OCI-M2 (cell line): ENCODE measurements around the gene DOK4.
"Not testable (repeated sequence)": the region's sequence is repeated elsewhere in the genome, so short reads cannot be mapped to it uniquely, and the experiment has no call there.

Experiments used
- DNase-seq: peaks from one replicate; lab custom pipeline; 2025; ENCODE audit not compliant: unreplicated experiment; lab: John Stamatoyannopoulos, UW

DOK4 gene

DNA sequence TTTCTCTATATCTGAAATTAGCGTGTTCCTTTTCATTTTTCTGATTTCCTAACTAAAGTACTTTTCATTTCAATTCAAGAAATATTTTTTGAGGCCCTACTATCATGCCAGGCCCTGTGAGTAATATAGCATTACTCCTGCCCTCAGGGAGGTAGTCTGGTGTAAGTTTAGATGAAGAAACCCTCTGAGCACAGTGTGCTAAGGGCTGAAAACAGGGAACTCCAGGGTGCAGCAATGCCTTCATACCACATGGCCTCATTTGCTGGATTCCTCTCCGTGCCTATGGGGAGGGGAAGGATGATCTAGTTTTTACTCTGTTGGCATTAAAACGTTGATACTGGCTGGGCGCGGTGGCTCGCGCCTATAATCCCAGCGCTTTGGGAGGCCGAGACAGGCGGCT is 34.3 kb downstream of the DOK4 start:
- DNase-seq = no peak

DNA sequence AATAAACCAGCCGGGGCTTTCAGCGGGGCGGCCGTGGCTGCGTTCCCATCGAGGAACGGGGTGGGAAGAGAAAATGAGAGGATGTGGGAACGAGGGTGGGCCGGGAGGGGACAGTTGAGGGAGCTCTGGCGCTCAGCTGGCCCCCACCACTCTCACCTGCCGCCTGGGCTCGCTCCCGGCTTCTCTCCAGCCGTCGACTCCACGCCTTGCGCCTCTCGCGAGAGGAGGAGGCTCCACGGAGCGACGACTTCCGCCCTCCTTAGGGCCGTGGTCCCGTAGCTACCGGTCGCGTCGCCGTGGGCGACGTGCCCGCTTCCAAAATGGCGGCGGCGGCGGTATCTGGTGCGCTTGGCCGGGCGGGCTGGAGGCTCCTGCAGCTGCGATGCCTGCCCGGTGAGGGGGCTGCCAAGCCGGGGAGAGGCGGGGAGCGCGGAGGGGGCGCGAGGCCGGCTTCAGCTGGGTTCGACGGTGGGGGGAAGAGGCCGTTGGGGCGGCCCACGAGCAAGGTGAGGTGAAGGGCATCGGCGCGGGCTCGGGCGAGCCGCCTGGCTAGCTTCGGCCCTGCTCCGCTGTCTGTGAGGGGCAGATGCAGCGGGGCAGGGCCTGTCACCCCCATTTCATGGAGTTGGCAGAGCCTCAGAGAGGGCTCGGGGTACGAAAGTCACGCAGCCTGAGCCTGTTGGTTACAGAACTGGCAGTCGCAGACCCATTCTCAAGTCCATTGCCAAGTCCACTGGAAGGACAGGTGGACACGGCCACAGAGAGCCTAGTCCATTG is 38.9 kb downstream of the DOK4 start, which contains the start of the genes CIAPIN1 and COQ9:
Gene CIAPIN1 (minus strand): TSS at position 200 of the 777 bp plus-strand sequence. CDS start 6,457 bp downstream, outside the sequence.
Gene COQ9 (plus strand): TSS at position 294 of the 777 bp plus-strand sequence. CDS start 27 bp downstream, at position 321.
- peak; percentile 16 for DNase-seq

DNA sequence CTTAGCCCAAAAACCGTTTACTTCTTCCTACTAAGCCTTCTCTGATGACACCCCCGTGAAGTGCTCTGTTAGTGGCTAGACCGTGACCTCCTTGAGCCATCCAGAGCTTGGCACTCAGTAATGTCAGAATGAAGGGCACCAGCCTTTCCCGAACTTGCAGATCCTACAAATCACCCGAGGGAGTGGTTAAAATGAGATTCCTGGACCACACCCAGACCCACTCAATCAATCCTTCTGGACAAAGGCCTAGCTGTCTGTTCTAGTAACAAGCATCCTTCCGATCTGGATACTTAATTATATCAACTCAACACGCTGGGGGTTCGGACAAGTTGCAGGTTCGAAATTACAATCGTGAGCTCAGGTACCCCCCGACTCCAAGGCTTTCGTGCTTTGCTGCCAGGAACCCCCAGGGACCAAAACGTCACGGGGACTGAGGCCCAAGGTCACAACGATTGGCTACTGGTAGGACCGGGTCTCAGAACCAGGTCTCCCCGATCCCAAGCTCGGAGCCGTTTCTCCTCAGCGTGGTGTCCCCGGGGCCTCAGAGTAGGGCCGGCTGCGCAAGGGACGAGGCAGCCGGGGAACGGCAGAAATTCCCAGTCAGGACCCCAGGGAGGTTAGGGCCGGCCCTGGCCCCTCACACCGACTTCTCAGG is 39.6 kb downstream of the DOK4 start:
- DNase-seq = no peak

DNA sequence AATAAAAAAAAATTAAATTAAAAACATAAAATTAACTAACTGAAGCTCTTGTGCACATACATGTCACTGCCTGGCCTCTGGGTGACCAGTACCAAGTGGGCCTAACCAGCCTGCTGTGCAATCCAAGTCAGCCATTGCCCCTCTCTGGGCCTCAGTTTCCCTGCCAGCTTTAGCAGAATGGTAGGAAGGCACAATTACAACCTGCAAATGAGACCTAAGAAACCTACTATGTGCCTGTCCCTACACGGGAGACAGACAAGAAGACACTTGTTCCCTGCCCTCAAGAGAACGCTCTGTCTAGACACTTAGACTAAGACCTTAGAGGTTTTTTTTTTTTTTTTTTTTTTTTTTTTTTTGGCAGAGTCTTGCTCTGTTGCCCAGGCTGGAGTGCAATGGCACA is 40.8 kb downstream of the DOK4 start:
- no peak for DNase-seq

DNA sequence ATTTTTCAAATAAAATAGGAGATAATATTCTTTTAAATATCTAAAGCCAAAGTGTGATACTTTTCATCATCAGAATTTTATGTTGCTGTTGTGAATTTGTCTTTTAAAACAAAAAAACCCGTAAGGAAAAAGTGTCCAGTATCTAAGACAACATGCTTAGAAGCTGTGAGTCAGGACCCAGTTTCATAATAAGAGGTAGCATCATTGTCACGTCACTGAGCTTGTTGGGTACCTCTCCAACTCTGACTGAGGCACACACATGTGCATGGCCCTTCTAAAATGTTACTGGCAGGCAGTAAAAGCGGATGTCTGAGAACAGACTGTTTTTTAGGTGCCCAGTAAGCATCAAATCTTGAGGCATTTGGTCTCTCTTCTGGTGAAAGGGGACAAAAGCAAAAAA is 41.6 kb downstream of the DOK4 start:
- DNase-seq = no peak

DNA sequence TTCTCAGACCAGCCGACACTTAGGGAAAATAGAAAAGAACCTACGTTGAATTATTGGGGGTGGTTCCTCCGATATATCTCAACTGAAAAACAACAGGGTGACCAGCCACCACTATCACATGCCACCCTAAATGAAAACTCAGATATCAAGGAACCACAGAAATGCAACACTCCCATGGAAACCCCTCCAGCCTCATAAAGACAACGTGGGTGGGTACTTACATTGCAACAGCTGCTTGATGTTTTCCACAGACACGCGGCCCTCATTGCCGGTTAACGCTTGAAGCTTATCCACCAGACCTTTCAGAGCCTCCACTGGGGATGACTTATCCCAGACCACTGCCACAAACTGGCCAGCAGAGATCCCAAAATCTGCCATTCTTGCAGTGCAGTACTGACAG is 45.7 kb downstream of the DOK4 start:
- DNase-seq = not testable (repeated sequence)

DNA sequence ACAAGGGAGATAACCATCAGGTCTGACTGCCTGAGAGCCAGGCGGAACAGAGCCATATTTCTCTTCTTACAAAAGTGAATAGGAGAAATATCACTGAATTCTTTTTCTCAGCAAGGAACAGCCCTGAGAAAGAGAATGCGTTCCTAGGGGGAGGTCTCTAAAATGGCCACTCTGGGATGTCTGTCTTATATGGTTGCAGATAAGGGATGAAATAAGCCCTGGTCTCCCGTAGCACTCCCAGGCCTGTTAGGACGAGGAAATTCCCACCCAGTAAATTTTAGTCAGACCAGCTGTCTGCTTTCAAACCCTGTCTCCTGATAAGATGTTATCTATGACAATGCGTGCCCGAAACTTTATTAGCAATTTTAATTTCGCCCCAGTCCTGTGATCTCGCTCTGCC is 46.3 kb downstream of the DOK4 start:
- DNase-seq = not testable (repeated sequence)

DNA sequence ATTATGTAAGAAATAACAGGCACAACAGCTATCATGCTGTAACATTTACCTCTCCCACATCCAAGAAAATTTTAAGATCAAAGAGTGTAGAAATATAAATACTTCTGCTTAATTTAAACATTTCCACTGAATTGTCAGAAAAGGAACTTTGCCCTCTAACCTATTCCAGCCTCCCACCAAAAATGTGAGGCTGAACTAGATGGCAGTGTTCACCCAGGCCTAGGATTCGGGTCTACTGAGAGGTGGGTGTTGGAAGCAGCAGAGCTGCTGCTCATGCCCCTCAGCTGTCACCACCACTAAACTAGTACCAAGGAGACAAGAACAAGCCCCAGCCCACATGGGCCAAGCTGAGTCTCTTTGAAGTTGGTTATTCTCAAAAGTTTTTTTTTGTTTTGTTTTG is 50.5 kb downstream of the DOK4 start:
- DNase-seq = no peak

DNA sequence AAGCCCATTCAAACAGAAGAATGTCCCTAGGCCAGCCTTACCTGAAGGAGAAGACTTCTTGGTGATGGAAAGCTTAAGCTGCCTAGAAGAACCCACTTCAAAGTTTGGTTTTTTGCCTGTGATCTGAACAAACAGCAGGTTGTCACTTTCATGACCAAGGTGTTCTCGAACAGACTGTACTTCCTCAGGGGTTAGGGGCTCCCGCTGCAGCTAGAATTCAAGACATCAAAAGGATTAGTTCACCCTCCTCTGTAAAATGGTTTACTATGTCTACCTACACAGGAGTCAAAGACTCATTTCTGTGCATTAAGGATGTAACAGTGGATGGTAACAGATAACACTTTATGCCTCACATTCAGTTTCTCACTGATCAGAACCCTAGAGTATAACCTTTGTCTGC is 52.3 kb downstream of the DOK4 start:
- no peak for DNase-seq

DNA sequence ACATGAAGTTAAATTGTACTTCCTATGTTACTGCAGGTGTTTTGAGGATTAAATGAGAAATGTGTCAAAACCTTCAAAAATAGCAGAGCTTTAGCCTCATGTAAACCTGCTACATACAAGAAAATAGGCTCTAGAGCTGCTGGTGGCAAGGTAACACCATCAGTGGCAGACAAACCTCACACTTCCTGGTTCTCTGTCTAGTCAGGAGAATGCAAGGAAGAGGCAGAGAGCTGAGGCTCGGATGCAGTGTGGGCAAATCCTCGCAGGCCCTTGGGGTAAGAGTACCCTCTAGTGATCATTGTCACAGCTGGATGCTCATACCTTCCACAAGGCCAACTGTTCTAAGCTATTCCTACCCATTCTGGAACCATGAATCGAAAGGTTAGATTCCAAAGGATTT is 53.3 kb downstream of the DOK4 start:
- no peak for DNase-seq

DNA sequence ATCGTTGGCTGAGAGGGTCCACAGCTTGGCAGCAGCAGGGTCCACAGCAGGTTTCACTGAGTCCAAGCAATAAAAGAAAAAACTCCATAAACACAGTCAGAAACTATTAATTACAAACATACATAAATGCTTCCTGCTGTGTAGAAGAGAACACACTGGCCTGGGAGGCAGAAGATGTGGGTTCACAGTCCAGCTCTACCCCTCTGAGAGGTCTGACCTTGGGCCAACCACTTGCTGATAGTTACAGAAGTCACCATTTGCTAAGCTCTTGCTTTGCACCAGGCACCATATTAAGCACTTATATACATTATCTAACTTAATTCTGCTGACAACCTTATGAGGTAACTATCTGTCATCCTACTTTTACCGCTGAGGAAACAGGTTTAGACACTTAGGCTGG is 53.8 kb downstream of the DOK4 start:
- no peak for DNase-seq

DNA sequence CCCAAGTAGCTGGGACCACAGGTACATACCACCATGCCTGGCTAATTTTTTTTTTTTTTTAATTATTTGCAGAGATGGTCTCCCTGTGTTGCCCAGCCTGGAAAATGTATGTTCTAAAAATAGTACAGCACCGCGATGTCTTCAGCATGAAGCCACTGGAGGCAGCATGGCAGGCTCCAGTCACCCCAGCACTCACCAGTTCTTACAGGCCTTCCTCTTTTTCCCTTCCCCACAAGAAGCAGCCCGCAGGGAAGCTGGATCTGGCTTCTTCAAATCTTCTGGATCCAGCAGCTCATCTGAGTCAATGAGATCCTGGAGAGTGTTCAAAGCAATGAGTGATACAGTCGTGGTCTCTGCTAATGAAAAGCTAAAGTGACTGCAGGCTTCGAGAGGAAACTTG is 55.3 kb downstream of the DOK4 start:
- no peak for DNase-seq

DNA sequence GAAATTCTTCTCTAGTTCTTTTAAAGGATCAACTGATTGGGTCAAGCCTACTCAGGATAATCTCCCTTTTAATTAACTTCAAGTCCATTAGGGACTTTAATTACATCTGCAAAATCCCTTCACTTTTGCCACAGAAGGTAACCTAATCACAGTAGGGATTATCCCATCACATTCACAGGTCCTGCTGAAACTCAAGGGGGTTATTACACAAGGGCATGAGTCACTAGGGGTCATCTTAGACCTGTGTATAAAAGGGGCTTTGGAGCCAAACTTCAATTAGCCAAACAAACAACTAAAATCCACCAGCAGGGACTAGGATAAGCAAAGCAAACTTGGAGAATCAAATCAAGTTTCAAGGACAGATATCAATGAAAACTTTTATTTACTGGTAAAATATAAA is 58.5 kb downstream of the DOK4 start:
- DNase-seq = no peak

DNA sequence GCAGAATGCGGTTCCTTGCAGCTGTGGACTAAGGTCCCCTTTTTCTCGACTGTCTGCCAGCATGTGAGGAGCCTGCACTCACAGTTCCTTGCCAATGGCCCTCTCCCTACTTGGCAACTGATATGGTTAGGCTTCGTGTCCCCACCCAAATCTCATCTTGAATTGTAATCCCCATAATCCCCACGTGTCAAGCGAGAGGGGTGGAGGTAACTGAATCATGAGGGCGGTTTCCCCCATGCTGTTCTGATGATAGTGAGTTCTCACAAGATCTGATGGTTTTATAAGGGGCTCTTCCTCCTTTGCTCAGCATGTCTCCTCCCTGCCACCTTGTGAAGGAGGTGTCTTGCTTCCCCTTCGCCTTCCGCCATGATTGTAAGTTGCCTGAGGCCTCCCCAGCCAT is 59.0 kb downstream of the DOK4 start:
- DNase-seq = no peak

DNA sequence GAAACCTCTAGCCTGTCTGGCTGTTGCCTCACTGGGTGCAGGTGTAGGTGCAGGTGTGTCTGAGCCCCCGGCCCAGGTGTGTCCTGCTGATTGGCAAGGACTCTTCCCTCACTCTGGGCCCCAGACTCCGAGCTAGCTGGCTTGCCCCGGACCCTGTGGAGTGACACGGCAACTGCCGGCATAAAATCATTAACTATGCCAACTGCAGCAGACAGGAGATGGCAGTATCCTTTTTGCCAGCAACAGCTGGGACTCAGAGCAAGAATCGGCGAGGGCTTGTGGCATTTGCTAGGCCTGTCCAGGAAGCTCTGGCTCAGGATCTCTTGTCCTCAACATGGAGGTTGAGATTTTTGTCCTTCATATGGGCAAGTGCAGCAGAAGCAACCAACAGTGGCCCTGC is 59.9 kb downstream of the DOK4 start:
- DNase-seq = no peak

DNA sequence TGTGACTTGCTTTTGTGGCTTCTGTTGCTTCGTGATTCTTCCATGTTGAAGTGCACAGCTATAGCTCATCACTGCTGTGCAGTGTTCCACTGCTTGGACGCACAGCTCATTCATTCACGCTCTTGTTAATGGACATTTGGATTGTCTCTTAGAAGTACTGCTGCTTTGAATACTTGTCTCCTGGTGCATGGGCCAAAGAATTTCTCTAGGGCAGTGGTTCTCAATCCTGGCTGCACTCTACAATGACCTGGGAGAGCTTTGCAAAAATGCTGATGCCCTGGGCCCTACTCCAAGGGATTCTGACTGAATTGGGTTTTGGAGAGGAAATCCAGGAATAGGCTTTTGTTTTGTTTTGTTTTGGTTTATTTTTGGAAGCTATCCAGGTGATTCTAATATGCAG is 61.7 kb downstream of the DOK4 start:
- no peak for DNase-seq

DNA sequence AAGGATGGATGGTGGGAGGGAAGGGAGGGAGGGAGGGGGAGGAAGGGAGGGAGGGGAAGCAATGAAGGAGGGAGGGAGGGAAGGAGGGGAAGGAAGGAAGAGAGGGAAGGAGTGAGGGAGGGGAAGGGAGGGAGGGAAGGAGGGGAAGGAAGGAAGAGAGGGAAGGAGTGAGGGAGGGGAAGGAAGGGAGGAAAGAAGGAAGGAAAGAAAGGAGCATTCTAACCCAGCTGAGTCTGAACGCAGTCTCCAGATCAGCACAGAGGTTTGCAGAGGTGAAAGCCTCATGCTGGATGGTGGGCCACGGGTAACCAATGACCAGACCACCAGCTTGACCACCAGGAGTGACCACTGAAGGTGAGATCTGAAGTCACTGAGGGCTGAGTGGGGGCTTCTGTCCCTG is 63.1 kb downstream of the DOK4 start:
- no peak for DNase-seq

DNA sequence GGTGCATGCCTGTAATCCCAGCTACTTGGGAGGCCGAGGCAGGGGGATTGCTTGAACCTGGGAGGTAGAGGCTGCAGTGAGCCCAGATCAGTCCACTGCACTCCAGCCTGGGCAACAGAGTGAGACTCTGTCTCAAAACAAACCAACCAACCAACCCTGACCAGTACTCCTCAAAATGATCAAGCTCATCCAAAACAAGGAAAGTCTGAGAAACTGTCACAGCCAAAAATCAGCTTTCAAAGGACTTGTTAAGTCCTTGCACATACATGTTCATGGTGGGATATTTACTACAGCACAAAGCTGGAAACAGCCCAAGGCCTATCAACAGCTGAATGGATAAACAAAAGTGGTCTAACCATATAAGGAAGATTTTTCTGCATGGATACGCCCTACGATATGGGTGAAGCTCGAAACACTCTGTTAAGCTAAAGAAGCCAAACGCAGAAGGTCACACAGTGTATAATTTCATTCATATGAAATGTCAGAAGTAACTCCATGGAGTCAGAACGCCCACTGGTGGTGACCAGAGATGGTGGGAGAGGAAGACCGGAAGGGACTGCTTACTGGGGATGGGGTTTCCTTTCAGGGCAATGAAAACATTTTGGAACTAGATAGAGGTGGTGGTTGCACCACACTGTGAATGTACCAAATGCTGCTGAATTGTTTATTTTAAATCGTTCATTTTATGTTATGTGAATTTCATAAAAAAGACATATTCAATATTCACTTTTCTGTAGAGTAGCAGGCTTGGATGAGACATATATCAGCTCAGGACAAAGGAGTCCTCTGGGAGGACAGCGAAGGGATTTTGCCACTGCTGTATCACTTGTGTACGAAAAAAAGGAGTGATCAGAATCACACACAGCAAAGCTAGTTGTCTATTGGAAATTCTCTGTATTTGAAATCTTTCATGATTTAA is 64.0 kb downstream of the DOK4 start:
- peak; percentile 41 for DNase-seq
